Stimulated activated memory B cell treated with anti-CD40 and anti-IgM and Interleukin-4, amounts not matched to agents 10 μg/mL and 1 μg/mL and 100 μg/mL, for 72 hours (primary cell): ENCODE measurements around the gene TRPM8.

Source experiments
- ATAC-seq: fragments of 150-1000 bp; cut with Tn5 transposase; 2 replicates; pipeline ENCODE4 v1.10.0; 2021
- H3K27ac Mint-ChIP-seq: one replicate; pipeline ENCODE4 v1.8.0; 2022; ENCODE audit warnings: mild to moderate bottlenecking, mixed read lengths
- H3K27me3 Mint-ChIP-seq: one replicate; pipeline ENCODE4 v1.8.0; 2022; ENCODE audit warnings: mixed read lengths
- H3K36me3 Mint-ChIP-seq: one replicate; pipeline ENCODE4 v1.8.0; 2022; ENCODE audit warnings: mixed read lengths
- H3K4me1 Mint-ChIP-seq: one replicate; pipeline ENCODE4 v1.8.0; 2022; ENCODE audit warnings: mixed read lengths
- H3K4me3 Mint-ChIP-seq: one replicate; pipeline ENCODE4 v1.8.0; 2022; ENCODE audit warnings: mild to moderate bottlenecking, moderate library complexity, mixed read lengths
- H3K9me3 Mint-ChIP-seq: one replicate; pipeline ENCODE4 v1.8.0; 2022; ENCODE audit warnings: mixed read lengths

The TRPM8 gene

GRCh38 chr2:233976690-233977294 is 59.6 kb downstream of the TRPM8 start:
- no peak overlapping the region for H3K4me3 Mint-ChIP-seq
- no peaks in the 10 kb centered on the region for H3K36me3 Mint-ChIP-seq
- H3K27ac Mint-ChIP-seq, result no peak overlapping the region
- ATAC-seq, result no peak
- no peaks in the 10 kb centered on the region for H3K4me1 Mint-ChIP-seq
- H3K9me3 Mint-ChIP-seq, result no peaks in the 10 kb centered on the region
- peaks cover 56% of the 10 kb centered on the region for H3K27me3 Mint-ChIP-seq

- ATAC-seq, result no peak
- Mint-ChIP-seq H3K4me1 (no peaks in the 10 kb centered on the region), H3K27me3 (peaks cover 53% of the 10 kb centered on the region), H3K27ac (no peak overlapping the region), H3K4me3 (no peak overlapping the region), H3K36me3 (no peaks in the 10 kb centered on the region), H3K9me3 (no peaks in the 10 kb centered on the region)
Measured at GRCh38 chr2:233977296-233977837, 60.2 kb downstream of the TRPM8 start.

- Mint-ChIP-seq H3K27ac (no peak overlapping the region), H3K4me1 (no peaks in the 10 kb centered on the region), H3K4me3 (no peak overlapping the region), H3K36me3 (no peaks in the 10 kb centered on the region), H3K9me3 (no peaks in the 10 kb centered on the region), H3K27me3 (peaks cover 50% of the 10 kb centered on the region)
- ATAC-seq, result no peak
Measured at GRCh38 chr2:233979748-233980147, 62.6 kb downstream of the TRPM8 start.

- Mint-ChIP-seq H3K9me3 (no peaks in the 10 kb centered on the region), H3K36me3 (no peaks in the 10 kb centered on the region), H3K4me1 (no peaks in the 10 kb centered on the region), H3K27ac (no peak overlapping the region), H3K4me3 (no peak overlapping the region), H3K27me3 (peaks cover 52% of the 10 kb centered on the region)
- no peak for ATAC-seq
Measured at GRCh38 chr2:233980955-233981561, 63.9 kb downstream of the TRPM8 start.

GRCh38 chr2:233981574-233982420 is 64.6 kb downstream of the TRPM8 start:
- no peak for ATAC-seq
- Mint-ChIP-seq H3K4me3 (no peak overlapping the region), H3K4me1 (no peaks in the 10 kb centered on the region), H3K27ac (no peak overlapping the region), H3K27me3 (peaks cover 46% of the 10 kb centered on the region), H3K36me3 (no peaks in the 10 kb centered on the region), H3K9me3 (no peaks in the 10 kb centered on the region)

GRCh38 chr2:233982421-233983121 is 65.4 kb downstream of the TRPM8 start:
- Mint-ChIP-seq H3K36me3 (no peaks in the 10 kb centered on the region), H3K27ac (no peak overlapping the region)

GRCh38 chr2:233983445-233983844 is 66.3 kb downstream of the TRPM8 start:
- peaks cover 7% of the 10 kb centered on the region for H3K36me3 Mint-ChIP-seq
- H3K27ac Mint-ChIP-seq, result no peak overlapping the region
- no peak for ATAC-seq
- no peak overlapping the region for H3K4me3 Mint-ChIP-seq
- H3K9me3 Mint-ChIP-seq, result peaks cover 6% of the 10 kb centered on the region
- peaks cover 43% of the 10 kb centered on the region for H3K27me3 Mint-ChIP-seq
- H3K4me1 Mint-ChIP-seq, result no peaks in the 10 kb centered on the region

More at GRCh38 chr2:233982421-233983121, 65.4 kb downstream of the TRPM8 start:
- no peaks in the 10 kb centered on the region for H3K9me3 Mint-ChIP-seq
- no peak for ATAC-seq
- no peak overlapping the region for H3K4me3 Mint-ChIP-seq
- no peaks in the 10 kb centered on the region for H3K4me1 Mint-ChIP-seq
- H3K27me3 Mint-ChIP-seq, result peaks cover 38% of the 10 kb centered on the region

- H3K4me3 Mint-ChIP-seq, result no peak overlapping the region
- H3K27me3 Mint-ChIP-seq, result peaks cover 63% of the 10 kb centered on the region
- no peak overlapping the region for H3K27ac Mint-ChIP-seq
- H3K9me3 Mint-ChIP-seq, result peaks cover 6% of the 10 kb centered on the region
- no peak for ATAC-seq
- peaks cover 17% of the 10 kb centered on the region for H3K4me1 Mint-ChIP-seq
- peaks cover 7% of the 10 kb centered on the region for H3K36me3 Mint-ChIP-seq
Measured at GRCh38 chr2:233988581-233988980, 71.4 kb downstream of the TRPM8 start.

- Mint-ChIP-seq H3K4me1 (peaks cover 17% of the 10 kb centered on the region), H3K36me3 (peaks cover 7% of the 10 kb centered on the region), H3K9me3 (peaks cover 6% of the 10 kb centered on the region), H3K27ac (no peak overlapping the region), H3K4me3 (no peak overlapping the region), H3K27me3 (peaks cover 56% of the 10 kb centered on the region)
- no peak for ATAC-seq
Measured at GRCh38 chr2:233989221-233989858, 72.2 kb downstream of the TRPM8 start.

- no peak overlapping the region for H3K4me3 Mint-ChIP-seq
- H3K9me3 Mint-ChIP-seq, result peaks cover 6% of the 10 kb centered on the region
- ATAC-seq, result peak; percentile 92
- H3K4me1 Mint-ChIP-seq, result peaks cover 17% of the 10 kb centered on the region
- H3K27me3 Mint-ChIP-seq, result peaks cover 46% of the 10 kb centered on the region
- no peak overlapping the region for H3K27ac Mint-ChIP-seq
- peaks cover 7% of the 10 kb centered on the region for H3K36me3 Mint-ChIP-seq
Measured at GRCh38 chr2:233990261-233990798, 73.2 kb downstream of the TRPM8 start.

- Mint-ChIP-seq H3K36me3 (peaks cover 7% of the 10 kb centered on the region), H3K9me3 (peaks cover 6% of the 10 kb centered on the region), H3K4me3 (no peak overlapping the region), H3K27ac (no peak overlapping the region), H3K4me1 (peaks cover 20% of the 10 kb centered on the region), H3K27me3 (peaks cover 38% of the 10 kb centered on the region)
- ATAC-seq, result no peak
Measured at GRCh38 chr2:233991196-233991595, 74.0 kb downstream of the TRPM8 start.

- no peak overlapping the region for H3K4me3 Mint-ChIP-seq
- no peak for ATAC-seq
- H3K27ac Mint-ChIP-seq, result no peak overlapping the region
- H3K4me1 Mint-ChIP-seq, result peaks cover 24% of the 10 kb centered on the region
- H3K27me3 Mint-ChIP-seq, result peaks cover 44% of the 10 kb centered on the region
- H3K36me3 Mint-ChIP-seq, result peaks cover 7% of the 10 kb centered on the region
- peaks cover 6% of the 10 kb centered on the region for H3K9me3 Mint-ChIP-seq
Measured at GRCh38 chr2:233992513-233993217, 75.5 kb downstream of the TRPM8 start.

GRCh38 chr2:233993461-233993860 is 76.3 kb downstream of the TRPM8 start:
- Mint-ChIP-seq H3K36me3 (no peaks in the 10 kb centered on the region), H3K27ac (no peak overlapping the region), H3K4me1 (peaks cover 24% of the 10 kb centered on the region), H3K9me3 (no peaks in the 10 kb centered on the region), H3K4me3 (no peak overlapping the region), H3K27me3 (peaks cover 40% of the 10 kb centered on the region)
- no peak for ATAC-seq

GRCh38 chr2:233994151-233994550 is 77.0 kb downstream of the TRPM8 start:
- Mint-ChIP-seq H3K27ac (no peak overlapping the region), H3K36me3 (no peaks in the 10 kb centered on the region), H3K4me3 (no peak overlapping the region), H3K27me3 (peaks cover 36% of the 10 kb centered on the region), H3K9me3 (no peaks in the 10 kb centered on the region), H3K4me1 (peaks cover 24% of the 10 kb centered on the region)
- no peak for ATAC-seq
